ENCODE measurements around the gene APOB.

Gene APOB

DNA sequence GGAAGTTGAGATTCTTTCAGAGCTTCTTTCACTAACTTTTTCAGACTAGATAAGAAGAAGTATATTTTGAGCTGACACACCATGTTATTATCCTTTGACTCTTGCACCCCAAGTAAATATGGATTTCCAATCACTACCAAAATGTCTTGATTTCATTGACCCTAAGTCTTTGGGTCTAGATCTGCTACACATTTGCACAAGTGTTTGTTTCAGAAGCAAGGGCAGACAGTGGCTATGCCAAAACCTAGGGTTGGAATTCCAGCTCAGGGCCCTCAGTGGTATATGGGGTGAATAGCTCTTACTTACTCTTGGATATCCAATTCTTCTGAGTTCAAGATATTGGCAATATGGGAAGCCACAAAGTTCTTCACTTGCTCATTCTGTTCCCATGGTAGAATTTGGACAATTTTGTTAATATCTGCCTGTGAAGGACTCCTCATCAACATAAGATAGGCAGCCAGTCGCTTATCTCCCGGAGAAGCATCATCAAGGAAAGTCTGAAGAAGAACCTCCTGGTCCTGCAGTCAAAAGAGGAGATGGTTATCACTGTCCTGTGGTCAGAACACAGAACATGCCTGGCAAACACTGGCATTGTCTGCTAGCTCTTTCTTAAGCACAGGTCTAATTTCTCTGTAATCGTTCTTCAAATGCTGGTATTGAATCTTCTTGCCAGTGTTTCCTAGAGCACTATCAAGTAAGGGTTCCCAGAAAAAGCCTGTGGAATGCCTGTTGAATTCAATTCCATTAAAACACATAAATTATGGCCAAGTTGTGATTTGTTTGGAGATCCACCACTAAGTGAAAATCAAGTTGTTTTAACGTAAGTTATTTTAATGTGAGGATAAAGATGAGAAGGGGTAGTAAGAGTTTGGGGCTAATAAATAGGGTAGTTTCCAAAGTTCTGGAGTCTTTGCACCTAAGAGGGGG is 15.6 kb downstream of the APOB start:
- no peaks in the 10 kb centered on the region for H3K27me3 ChIP-seq (ENCODE audit: control insufficient read depth in 1 of 2, insufficient read depth in 2 of 2, low read length in 2 of 2)
- H3K9me3 ChIP-seq (ENCODE audit: low read length): no peaks in the 10 kb centered on the region
- H3K4me3 ChIP-seq (ENCODE audit: low read depth in 1 of 2, low read length in 2 of 2): no peak overlapping the region
- H3K36me3 ChIP-seq (ENCODE audit: insufficient read depth, low read length): no peaks in the 10 kb centered on the region
- H3K9ac ChIP-seq (ENCODE audit: low read length): no peak overlapping the region
- no peak overlapping the region for H3K27ac ChIP-seq (ENCODE audit: low read depth, low read length)
- no peaks in the 10 kb centered on the region for H3K4me1 ChIP-seq (ENCODE audit: insufficient read depth, low read length)

DNA sequence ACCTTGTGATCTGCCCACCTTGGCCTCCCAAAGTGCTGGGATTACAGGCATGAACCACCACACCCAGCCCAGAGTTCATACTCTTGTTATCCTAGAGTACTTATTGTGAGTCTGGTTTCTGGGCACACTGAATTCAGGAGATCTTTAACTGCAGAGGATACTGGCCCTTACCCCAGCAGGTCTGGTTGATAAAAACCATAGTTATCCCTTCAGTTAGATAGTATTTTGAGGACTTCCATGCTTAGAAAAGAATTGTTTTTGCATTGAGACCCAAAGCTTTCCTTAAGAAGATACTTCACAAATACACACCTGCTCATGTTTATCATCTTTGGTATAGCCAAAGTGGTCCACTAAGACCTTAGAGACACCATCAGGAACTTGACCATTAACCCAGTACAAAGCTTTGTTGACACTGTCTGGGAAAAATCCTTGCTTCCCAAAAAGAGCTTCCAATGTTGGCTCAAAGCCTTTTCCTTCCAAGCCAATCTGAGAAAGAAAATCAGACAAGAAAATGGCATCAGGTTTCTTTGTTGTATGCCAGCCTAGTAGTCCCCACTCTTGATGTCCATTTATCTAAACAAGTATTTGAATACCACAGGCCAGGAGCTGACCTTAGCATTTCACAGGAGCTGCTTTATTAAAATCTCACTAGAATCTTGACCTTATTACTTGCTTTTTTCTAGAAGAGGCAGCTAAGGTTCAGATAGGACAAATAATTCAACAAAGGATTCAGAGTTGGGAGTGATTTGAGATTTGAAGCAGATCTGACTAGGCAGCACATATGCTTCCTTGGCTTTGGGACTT is 17.2 kb downstream of the APOB start:
- no peak overlapping the region for H3K27ac ChIP-seq (ENCODE audit: low read depth, low read length)

DNA sequence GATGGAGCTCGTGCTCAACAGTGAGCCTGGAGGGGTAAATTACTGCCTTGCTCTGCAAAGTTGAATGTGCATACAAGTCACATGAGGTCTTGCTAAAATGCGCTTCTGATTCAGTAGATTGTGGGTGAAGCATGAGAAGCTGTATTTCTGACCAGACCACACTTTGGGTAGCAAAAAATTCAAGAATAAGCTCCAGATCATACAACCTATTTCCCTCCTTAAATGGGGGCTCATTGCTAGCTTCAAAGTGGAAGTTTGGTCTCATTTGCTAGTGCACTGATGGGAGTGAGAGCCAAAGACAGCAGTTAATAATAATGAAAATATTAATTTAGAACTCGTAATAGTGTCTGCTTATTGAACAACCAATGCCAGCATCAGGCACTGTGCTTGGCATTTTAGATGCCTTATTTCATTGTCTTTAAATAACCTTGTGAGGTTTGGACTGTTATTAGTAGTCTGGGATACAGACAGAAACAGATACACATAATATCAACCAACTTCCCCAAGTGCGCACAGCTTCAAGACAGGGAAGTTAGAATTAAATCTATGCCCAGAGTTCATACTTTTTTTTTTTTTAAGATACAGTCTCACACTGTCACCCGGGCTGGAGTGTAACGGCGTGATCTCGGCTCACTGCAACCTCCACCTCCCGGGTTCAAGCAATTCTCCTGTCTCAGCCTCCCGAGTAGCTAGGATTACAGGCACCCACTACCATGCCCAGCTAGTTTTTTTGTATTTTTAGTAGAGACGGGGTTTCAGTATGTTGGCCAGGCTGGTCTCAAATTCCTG is 18.0 kb downstream of the APOB start:
- no peak overlapping the region for H3K9ac ChIP-seq (ENCODE audit: low read length)
- H3K27me3 ChIP-seq (ENCODE audit: control insufficient read depth in 1 of 2, insufficient read depth in 2 of 2, low read length in 2 of 2): no peaks in the 10 kb centered on the region
- no peaks in the 10 kb centered on the region for H3K36me3 ChIP-seq (ENCODE audit: insufficient read depth, low read length)
- H3K4me3 ChIP-seq (ENCODE audit: low read depth in 1 of 2, low read length in 2 of 2): no peak overlapping the region
- H3K9me3 ChIP-seq (ENCODE audit: low read length): no peaks in the 10 kb centered on the region
- no peak overlapping the region for H3K27ac ChIP-seq (ENCODE audit: low read depth, low read length)
- no peaks in the 10 kb centered on the region for H3K4me1 ChIP-seq (ENCODE audit: insufficient read depth, low read length)

More for the DNA sequence above, 17.2 kb downstream of the APOB start:
- no peaks in the 10 kb centered on the region for H3K27me3 ChIP-seq (ENCODE audit: control insufficient read depth in 1 of 2, insufficient read depth in 2 of 2, low read length in 2 of 2)
- H3K4me1 ChIP-seq (ENCODE audit: insufficient read depth, low read length): no peaks in the 10 kb centered on the region
- H3K9me3 ChIP-seq (ENCODE audit: low read length): no peaks in the 10 kb centered on the region
- H3K9ac ChIP-seq (ENCODE audit: low read length): no peak overlapping the region
- no peak overlapping the region for H3K4me3 ChIP-seq (ENCODE audit: low read depth in 1 of 2, low read length in 2 of 2)
- no peaks in the 10 kb centered on the region for H3K36me3 ChIP-seq (ENCODE audit: insufficient read depth, low read length)

DNA sequence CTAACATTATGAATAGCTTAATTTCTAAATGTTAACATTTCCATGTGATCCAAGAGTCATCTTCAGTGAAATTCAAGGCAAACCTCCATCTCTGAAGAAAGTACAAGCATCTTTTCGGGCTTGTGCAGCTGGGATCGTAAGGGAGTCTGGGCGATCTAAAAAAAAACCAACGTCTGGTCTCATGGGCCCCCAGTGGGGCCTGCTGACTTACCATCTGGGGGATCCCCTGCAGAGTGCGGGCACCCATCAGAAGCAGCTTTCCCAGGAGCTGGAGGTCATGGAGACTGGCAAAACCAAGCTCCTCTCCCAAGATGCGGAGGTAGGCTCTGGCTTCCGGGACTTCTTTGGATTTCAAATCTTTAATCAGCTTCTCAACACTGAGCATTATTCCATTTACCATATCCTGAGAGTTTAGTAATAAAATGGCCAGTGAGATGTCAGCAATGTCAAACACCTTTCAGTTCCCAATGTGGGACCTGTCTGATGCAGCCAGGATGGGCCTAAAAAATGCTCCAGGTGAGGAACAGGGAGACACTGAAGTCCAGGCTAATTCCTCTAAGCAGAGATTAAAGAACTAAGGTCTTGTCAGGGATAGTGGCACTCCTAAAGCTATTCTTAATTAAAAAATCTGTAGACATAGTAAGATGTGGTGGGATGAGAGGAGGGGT is 19.0 kb downstream of the APOB start:
- Histone ChIP-seq H3K9ac (ENCODE audit: low read length) (no peak overlapping the region), H3K27me3 (ENCODE audit: control insufficient read depth in 1 of 2, insufficient read depth in 2 of 2, low read length in 2 of 2) (no peaks in the 10 kb centered on the region), H3K36me3 (ENCODE audit: insufficient read depth, low read length) (no peaks in the 10 kb centered on the region), H3K4me1 (ENCODE audit: insufficient read depth, low read length) (no peaks in the 10 kb centered on the region), H3K4me3 (ENCODE audit: low read depth in 1 of 2, low read length in 2 of 2) (no peak overlapping the region), H3K27ac (ENCODE audit: low read depth, low read length) (no peak overlapping the region), H3K9me3 (ENCODE audit: low read length) (no peaks in the 10 kb centered on the region)

DNA sequence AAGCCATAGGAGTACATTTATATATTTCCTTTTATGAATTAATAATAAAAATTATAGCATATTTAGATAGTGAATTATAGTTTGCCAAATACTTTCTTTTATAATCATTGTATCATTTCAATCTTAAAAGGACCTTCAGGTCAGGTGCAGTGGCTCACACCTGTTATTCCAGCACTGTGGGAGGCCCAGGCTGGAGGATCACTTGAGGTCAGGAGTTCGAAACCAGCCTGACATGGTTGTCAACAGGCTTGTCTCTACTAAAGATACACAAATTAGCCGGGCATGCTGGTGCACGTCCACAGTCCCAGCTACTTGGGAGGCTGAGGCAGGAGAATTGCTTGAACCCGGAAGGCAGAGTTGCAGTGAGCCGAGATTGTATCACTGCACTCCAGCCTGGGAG is 19.7 kb downstream of the APOB start:
- Histone ChIP-seq H3K4me1 (ENCODE audit: insufficient read depth, low read length) (no peaks in the 10 kb centered on the region), H3K9me3 (ENCODE audit: low read length) (no peaks in the 10 kb centered on the region), H3K9ac (ENCODE audit: low read length) (no peak overlapping the region), H3K4me3 (ENCODE audit: low read depth in 1 of 2, low read length in 2 of 2) (no peak overlapping the region), H3K36me3 (ENCODE audit: insufficient read depth, low read length) (no peaks in the 10 kb centered on the region), H3K27ac (ENCODE audit: low read depth, low read length) (no peak overlapping the region), H3K27me3 (ENCODE audit: control insufficient read depth in 1 of 2, insufficient read depth in 2 of 2, low read length in 2 of 2) (no peaks in the 10 kb centered on the region)

DNA sequence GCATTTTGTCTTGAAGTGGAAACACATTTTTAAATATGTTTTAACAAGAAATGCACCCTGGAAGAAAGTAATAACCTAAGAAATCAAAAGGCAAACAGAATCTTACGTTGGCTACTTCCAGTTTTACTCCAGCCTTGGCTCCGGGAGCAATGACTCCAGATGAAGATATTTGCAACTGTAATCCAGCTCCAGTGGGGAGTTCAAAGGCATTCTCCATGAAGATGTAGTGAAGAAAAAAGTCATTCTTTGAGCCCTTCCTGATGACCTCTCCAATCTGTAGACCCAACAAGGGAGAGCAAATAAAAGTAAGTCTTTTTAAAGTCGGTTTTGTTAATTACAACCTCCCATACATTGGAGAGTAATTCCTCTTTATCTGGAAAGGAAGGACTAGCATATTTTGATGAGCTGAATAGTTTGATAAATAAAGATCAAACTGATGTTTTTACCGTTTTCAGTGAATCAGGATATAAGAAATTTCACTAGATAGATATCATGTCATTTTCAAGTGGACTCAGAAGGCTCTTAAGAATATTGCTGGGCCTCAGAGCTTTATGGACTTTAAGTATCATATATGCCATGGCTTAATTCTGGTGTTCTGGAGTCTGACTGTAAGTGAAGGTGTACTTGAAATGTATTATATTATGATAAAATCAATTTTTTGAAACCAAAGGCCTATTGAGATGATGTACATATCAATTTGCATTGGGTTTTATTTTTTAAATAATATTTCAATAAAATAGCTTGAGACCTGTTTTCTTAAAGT is 20.3 kb downstream of the APOB start:
- no peaks in the 10 kb centered on the region for H3K36me3 ChIP-seq (ENCODE audit: insufficient read depth, low read length)
- H3K27ac ChIP-seq (ENCODE audit: low read depth, low read length): no peak overlapping the region
- H3K4me3 ChIP-seq (ENCODE audit: low read depth in 1 of 2, low read length in 2 of 2): no peak overlapping the region
- H3K9ac ChIP-seq (ENCODE audit: low read length): no peak overlapping the region
- no peaks in the 10 kb centered on the region for H3K9me3 ChIP-seq (ENCODE audit: low read length)
- H3K27me3 ChIP-seq (ENCODE audit: control insufficient read depth in 1 of 2, insufficient read depth in 2 of 2, low read length in 2 of 2): no peaks in the 10 kb centered on the region
- no peaks in the 10 kb centered on the region for H3K4me1 ChIP-seq (ENCODE audit: insufficient read depth, low read length)

DNA sequence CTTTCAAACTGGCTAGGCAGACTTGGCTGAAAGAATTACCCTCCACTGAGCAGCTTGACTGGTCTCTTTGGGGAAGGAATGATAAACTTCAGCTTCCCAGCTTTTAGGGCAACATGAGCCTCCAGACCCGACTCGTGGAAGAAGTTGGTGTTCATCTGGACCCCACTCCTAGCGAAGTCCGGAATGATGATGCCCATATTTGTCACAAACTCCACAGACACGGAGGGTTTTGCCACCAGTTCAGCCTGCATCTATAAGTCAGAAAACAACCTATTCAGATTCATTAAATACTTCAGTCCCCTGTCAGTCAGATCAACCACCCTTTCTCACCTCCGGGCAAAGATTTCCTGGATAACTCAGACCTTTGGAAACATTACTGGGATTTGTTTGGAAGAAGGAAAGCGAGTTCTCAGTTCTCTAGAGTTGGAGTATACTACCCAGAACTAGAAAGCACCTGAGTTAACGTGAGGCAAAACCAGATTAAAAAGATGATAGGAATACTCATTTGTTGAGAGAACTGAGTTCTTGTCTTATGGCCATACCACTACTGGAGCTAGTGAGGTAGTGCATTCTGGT is 21.0 kb downstream of the APOB start:
- H3K9me3 ChIP-seq (ENCODE audit: low read length): no peaks in the 10 kb centered on the region
- H3K9ac ChIP-seq (ENCODE audit: low read length): no peak overlapping the region
- H3K27ac ChIP-seq (ENCODE audit: low read depth, low read length): no peak overlapping the region
- no peaks in the 10 kb centered on the region for H3K36me3 ChIP-seq (ENCODE audit: insufficient read depth, low read length)
- no peak overlapping the region for H3K4me3 ChIP-seq (ENCODE audit: low read depth in 1 of 2, low read length in 2 of 2)
- H3K27me3 ChIP-seq (ENCODE audit: control insufficient read depth in 1 of 2, insufficient read depth in 2 of 2, low read length in 2 of 2): no peaks in the 10 kb centered on the region
- H3K4me1 ChIP-seq (ENCODE audit: insufficient read depth, low read length): no peaks in the 10 kb centered on the region

DNA sequence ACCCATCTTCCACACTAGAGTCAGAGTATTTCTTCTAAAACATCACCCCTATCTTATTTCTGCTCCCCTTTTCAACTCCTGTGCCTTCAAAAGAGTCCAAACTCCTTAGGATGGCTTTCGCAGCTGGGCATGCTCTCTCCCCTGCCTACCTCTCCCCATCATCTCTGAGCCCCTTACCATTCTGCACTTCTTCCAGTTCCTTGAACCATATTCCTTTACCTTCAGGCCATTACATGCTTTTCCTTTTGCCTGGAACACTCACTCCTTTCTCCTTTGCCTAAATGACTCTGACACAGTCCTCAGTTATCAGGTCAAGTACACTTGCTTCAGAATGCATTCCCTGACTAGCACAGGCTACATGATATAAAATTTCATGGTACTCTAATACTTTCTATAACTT is 22.4 kb downstream of the APOB start:
- H3K9me3 ChIP-seq (ENCODE audit: low read length): no peaks in the 10 kb centered on the region
- no peak overlapping the region for H3K27ac ChIP-seq (ENCODE audit: low read depth, low read length)
- H3K27me3 ChIP-seq (ENCODE audit: control insufficient read depth in 1 of 2, insufficient read depth in 2 of 2, low read length in 2 of 2): no peaks in the 10 kb centered on the region

DNA sequence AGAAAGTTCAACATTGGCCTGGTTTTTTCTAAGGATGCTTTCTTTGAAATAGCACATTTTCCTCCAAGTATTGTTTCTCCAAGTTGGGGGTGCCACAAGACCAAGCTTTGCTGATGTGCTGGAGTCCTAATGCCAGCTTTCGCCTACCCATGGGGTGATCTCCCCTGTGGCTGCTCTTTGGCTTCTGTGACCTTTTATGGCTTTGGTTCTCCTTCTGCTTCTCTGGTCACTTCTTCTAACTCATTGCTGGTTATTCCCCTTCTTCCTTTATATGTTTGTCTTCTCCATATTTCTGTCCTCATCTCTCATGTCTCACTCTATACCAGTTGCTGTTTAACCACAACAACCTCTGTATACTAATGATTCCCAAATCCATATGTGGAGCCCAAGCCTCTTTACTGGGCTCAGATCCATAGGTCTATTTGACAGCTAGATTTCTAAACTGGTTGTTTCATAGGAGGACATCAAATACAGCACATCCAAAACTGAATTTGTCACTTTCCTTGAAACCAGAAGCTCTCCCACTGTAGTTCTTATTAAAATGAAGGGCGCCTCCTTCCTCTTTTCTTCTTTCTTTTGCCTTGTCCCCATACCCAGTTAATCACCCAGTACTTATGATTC is 23.1 kb downstream of the APOB start:
- H3K9ac ChIP-seq (ENCODE audit: low read length): no peak overlapping the region
- H3K27me3 ChIP-seq (ENCODE audit: control insufficient read depth in 1 of 2, insufficient read depth in 2 of 2, low read length in 2 of 2): no peaks in the 10 kb centered on the region
- H3K4me3 ChIP-seq (ENCODE audit: low read depth in 1 of 2, low read length in 2 of 2): no peak overlapping the region

More for the DNA sequence above, 22.4 kb downstream of the APOB start:
- no peaks in the 10 kb centered on the region for H3K4me1 ChIP-seq (ENCODE audit: insufficient read depth, low read length)
- no peak overlapping the region for H3K9ac ChIP-seq (ENCODE audit: low read length)
- H3K4me3 ChIP-seq (ENCODE audit: low read depth in 1 of 2, low read length in 2 of 2): no peak overlapping the region
- no peaks in the 10 kb centered on the region for H3K36me3 ChIP-seq (ENCODE audit: insufficient read depth, low read length)

More for the DNA sequence above, 23.1 kb downstream of the APOB start:
- no peaks in the 10 kb centered on the region for H3K9me3 ChIP-seq (ENCODE audit: low read length)
- no peaks in the 10 kb centered on the region for H3K4me1 ChIP-seq (ENCODE audit: insufficient read depth, low read length)
- no peak overlapping the region for H3K27ac ChIP-seq (ENCODE audit: low read depth, low read length)
- H3K36me3 ChIP-seq (ENCODE audit: insufficient read depth, low read length): no peaks in the 10 kb centered on the region
